Suprapubic skin (tissue), 3 donors: Measurements from ENCODE around the gene MOB1B.

Experiments used
- POLR2A ChIP-seq, 2 donors: fragments of 450-650 bp; IDR thresholded peaks; one replicate each; pipeline ENCODE4 v1.6.1; 2017; ENCODE audit warnings: antibody characterized with exemption in 2 of 2, mild to moderate bottlenecking in 2 of 2, moderate library complexity in 2 of 2
- TF ChIP-seq, protein P1 (sequence below), 2 donors: fragments of 200-600 bp in 1 of 2; fragments of 450-650 bp in 1 of 2; sonication (generic) in 1 of 2; IDR thresholded peaks; one replicate each; pipeline ENCODE4 v1.5.1; 2016 to 2019; ENCODE audit warnings: antibody characterized with exemption in 2 of 2, mild to moderate bottlenecking in 1 of 2, moderate library complexity in 1 of 2

DNA sequence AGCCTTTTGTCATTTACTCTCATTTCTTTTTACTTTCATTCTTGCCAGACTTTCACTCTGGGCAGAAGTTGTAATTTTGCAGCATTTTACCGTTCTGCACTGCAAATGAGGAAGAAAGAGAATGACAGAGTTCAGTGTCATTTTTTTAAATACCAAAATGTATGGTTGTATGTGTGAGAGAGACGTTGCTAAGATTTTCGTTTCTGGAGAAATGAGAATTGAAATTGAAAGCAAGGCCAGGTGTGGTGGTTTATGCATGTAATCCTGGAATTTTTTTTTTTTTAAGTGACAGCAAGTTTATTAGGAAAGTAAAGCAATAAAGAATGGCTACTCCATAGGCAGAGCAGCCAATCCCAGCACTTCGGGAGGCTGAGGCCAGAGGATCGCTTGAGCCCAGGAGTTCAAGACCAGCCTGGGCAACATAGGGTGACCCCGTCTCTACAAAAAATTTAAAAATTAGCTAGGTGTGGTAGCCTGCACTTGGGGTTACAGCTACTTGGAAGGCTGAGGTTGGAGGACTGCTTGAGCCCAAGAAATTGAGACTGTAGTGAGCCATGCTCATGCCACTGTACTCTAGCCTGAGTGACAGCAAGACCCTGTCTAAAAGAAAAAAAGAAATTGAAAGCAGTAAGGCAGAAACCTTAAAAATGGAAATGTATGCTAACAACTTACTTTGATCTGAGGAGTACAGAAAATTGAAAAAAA is 104.2 kb downstream of the MOB1B start:
- TF ChIP-seq, protein P1, sequence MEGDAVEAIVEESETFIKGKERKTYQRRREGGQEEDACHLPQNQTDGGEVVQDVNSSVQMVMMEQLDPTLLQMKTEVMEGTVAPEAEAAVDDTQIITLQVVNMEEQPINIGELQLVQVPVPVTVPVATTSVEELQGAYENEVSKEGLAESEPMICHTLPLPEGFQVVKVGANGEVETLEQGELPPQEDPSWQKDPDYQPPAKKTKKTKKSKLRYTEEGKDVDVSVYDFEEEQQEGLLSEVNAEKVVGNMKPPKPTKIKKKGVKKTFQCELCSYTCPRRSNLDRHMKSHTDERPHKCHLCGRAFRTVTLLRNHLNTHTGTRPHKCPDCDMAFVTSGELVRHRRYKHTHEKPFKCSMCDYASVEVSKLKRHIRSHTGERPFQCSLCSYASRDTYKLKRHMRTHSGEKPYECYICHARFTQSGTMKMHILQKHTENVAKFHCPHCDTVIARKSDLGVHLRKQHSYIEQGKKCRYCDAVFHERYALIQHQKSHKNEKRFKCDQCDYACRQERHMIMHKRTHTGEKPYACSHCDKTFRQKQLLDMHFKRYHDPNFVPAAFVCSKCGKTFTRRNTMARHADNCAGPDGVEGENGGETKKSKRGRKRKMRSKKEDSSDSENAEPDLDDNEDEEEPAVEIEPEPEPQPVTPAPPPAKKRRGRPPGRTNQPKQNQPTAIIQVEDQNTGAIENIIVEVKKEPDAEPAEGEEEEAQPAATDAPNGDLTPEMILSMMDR (IDR thresholded peaks at IDR 0.05), result no peak
- no peak for TF ChIP-seq POLR2A (IDR thresholded peaks at IDR 0.05)
